HCT116 (cell line): ENCODE results near the gene EFCAB8. TPM values are rescaled to one million over a fixed set of nuclear protein-coding genes. Genes with fewer than 3 reads are reported as not detected.

Experiments
- ATAC-seq: fragments of 200-7000 bp; cut with Tn5 transposase; 2 replicates; pipeline ENCODE4 v1.9.1; 2020; ENCODE audit warnings: mild to moderate bottlenecking, moderate library complexity
- BruUV-seq: library from RNA; stranded (reverse); fragments of 400-500 nt; replicated peaks from 2 replicates; lab custom pipeline; 2021; lab: Mats Ljungman, UMichigan
- CTCF ChIA-PET: fragments of 300-600 bp; sonication (Branson Sonifier 250); formaldehyde crosslinking; loops from one replicate; lab custom pipeline; 2021; ENCODE audit warnings: antibody characterized with exemption; lab: Charles Lee
- POLR2A ChIA-PET: fragments of 300-600, 350-600 bp; sonication (Branson Sonifier 250); formaldehyde crosslinking; loops from one replicate; lab custom pipeline; 2021; ENCODE audit warnings: antibody characterized with exemption; lab: Charles Lee
- RAD21 ChIA-PET, 2 experiments: fragments of 300-600 bp; sonication (Branson Sonifier 250); formaldehyde crosslinking; loops; one replicate each; lab custom pipeline; 2023; ENCODE audit warnings: low total read pairs in 2 of 2; ENCODE audit not compliant: uncharacterized antibody in 2 of 2, unreplicated experiment in 2 of 2, low non-redundant PET in 1 of 2; lab: Charles Lee
- DNase-seq: peaks from one replicate; pipeline ENCODE4 v3.0.0-alpha.2; 2010; ENCODE audit warnings: low read depth, low spot score
- H2AFZ ChIP-seq: fragments of 200-600 bp; shearing (Covaris generic), sonication (generic); 2 replicates; pipeline ENCODE4 v1.6.1; 2017; ENCODE audit warnings: low read depth, mixed run types, mixed read lengths, antibody characterized with exemption, low read length; ENCODE audit not compliant: poor library complexity, severe bottlenecking
- H3K27ac ChIP-seq: 2 replicates; pipeline ENCODE4 v1.5.1; 2012; ENCODE audit warnings: low read depth, low read length
- H3K27me3 ChIP-seq: fragments of 200-600 bp; sonication (generic); 2 replicates; pipeline ENCODE4 v1.6.1; 2016; ENCODE audit warnings: mixed run types, low read length, mixed read lengths; ENCODE audit not compliant: insufficient read depth
- H3K36me3 ChIP-seq, 2 experiments: fragments of 200-500 bp in 1 of 2; fragments of 200-600 bp in 1 of 2; sonication (Bioruptor generic) in 1 of 2; sonication (generic) in 1 of 2; 2 replicates each; pipeline versions ENCODE4 v1.5.1 to v1.6.1; 2014 to 2016; ENCODE audit warnings: low read length in 2 of 2, inconsistent platforms in 1 of 2, mixed read lengths in 1 of 2, mixed run types in 1 of 2; ENCODE audit not compliant: insufficient read depth in 2 of 2, control insufficient read depth in 1 of 2
- H3K4me1 ChIP-seq, 2 experiments: fragments of 200-600 bp in 1 of 2; sonication (generic) in 1 of 2; 2 replicates each; pipeline versions ENCODE4 v1.5.1 to v1.6.1; 2012 to 2017; ENCODE audit warnings: low read length in 2 of 2, inconsistent platforms in 1 of 2, mild to moderate bottlenecking in 1 of 2, mixed read lengths in 1 of 2, mixed run types in 1 of 2, moderate library complexity in 1 of 2; ENCODE audit not compliant: insufficient read depth in 2 of 2, control insufficient read depth in 1 of 2
- H3K4me2 ChIP-seq: fragments of 200-600 bp; sonication (generic); 2 replicates; pipeline ENCODE4 v1.6.1; 2017; ENCODE audit warnings: mixed run types, low read length, mixed read lengths
- H3K4me3 ChIP-seq, 2 experiments: fragments of 200-600 bp in 1 of 2; sonication (generic) in 1 of 2; replicated peaks in 1 of 2; 2 replicates each; pipeline ENCODE4 v1.5.1; 2011 to 2016; ENCODE audit warnings: low read length in 2 of 2, control low read depth in 1 of 2, low read depth in 1 of 2, mild to moderate bottlenecking in 1 of 2, mixed read lengths in 1 of 2, mixed run types in 1 of 2
- H3K79me2 ChIP-seq: fragments of 200-600 bp; sonication (generic); 2 replicates; pipeline ENCODE4 v1.6.1; 2017; ENCODE audit warnings: mild to moderate bottlenecking, mixed run types, low read length, moderate library complexity, mixed read lengths; ENCODE audit not compliant: insufficient read depth
- H3K9ac ChIP-seq: fragments of 200-600 bp; sonication (generic); 2 replicates; pipeline ENCODE4 v1.6.1; 2016; ENCODE audit warnings: low read length, mixed read lengths
- H3K9me2 ChIP-seq: fragments of 200-600 bp; sonication (generic), shearing (Covaris generic); 2 replicates; pipeline ENCODE4 v1.6.1; 2017; ENCODE audit warnings: mixed run types, mild to moderate bottlenecking, moderate library complexity; ENCODE audit not compliant: insufficient read depth
- H3K9me3 ChIP-seq, 2 experiments: fragments of 200-500 bp in 1 of 2; fragments of 200-600 bp in 1 of 2; sonication (Bioruptor generic) in 1 of 2; sonication (generic) in 1 of 2; 2 replicates each; pipeline ENCODE4 v1.6.1; 2014 to 2017; ENCODE audit warnings: low read length in 2 of 2, mixed read lengths in 2 of 2, inconsistent platforms in 1 of 2, low read depth in 1 of 2, mild to moderate bottlenecking in 1 of 2, mixed run types in 1 of 2, moderate library complexity in 1 of 2; ENCODE audit not compliant: control insufficient read depth in 1 of 2, insufficient read depth in 1 of 2
- H4K20me1 ChIP-seq: fragments of 200-600 bp; sonication (generic), shearing (Covaris generic); 2 replicates; pipeline ENCODE4 v1.6.1; 2017; ENCODE audit warnings: mixed run types, mild to moderate bottlenecking, moderate library complexity; ENCODE audit not compliant: insufficient read depth
- CBX3 ChIP-seq: IDR thresholded peaks from 2 replicates; pipeline ENCODE4 v1.6.1; 2012; ENCODE audit warnings: low read depth
- CEBPB ChIP-seq: IDR thresholded peaks from 2 replicates; pipeline ENCODE4 v1.6.1; 2012; ENCODE audit warnings: low read depth
- ELF1 ChIP-seq: IDR thresholded peaks from 2 replicates; pipeline ENCODE4 v1.6.1; 2012; ENCODE audit warnings: low read depth, borderline replicate concordance
- POLR2A ChIP-seq: IDR thresholded peaks from 2 replicates; pipeline ENCODE4 v1.7.0; 2011; ENCODE audit warnings: borderline replicate concordance; ENCODE audit not compliant: insufficient read depth, insufficient read length; ENCODE audit errors: extremely low read depth
- POLR2AphosphoS5 ChIP-seq: IDR thresholded peaks from 2 replicates; pipeline ENCODE4 v1.6.1; 2011; ENCODE audit warnings: mild to moderate bottlenecking, low read depth, low read length, moderate library complexity
- RAD21 ChIP-seq: IDR thresholded peaks from 2 replicates; pipeline ENCODE4 v1.6.1; 2012; ENCODE audit warnings: low read depth, mild to moderate bottlenecking
- SIN3A ChIP-seq: IDR thresholded peaks from 2 replicates; pipeline ENCODE4 v1.6.1; 2012; ENCODE audit warnings: low read depth
- SP1 ChIP-seq: IDR thresholded peaks from 2 replicates; pipeline ENCODE4 v1.6.1; 2012; ENCODE audit warnings: low read depth
- ZFX ChIP-seq: fragments of 450-650 bp; IDR thresholded peaks from 2 replicates; pipeline ENCODE4 v1.6.1; 2017
- ZNF274 ChIP-seq: fragments of 200-500 bp; sonication (Bioruptor generic); IDR thresholded peaks from 2 replicates; pipeline ENCODE4 v1.6.1; 2014; ENCODE audit warnings: mild to moderate bottlenecking, low read depth, low read length, inconsistent platforms
- intact Hi-C: fragments of 100-400 bp; cut with micrococcal nuclease; formaldehyde crosslinking; loops from 2 replicates; pipeline ENCODE4 v1.10.0; 2022
- total RNA-seq: library from RNA; stranded (reverse); gene quantifications from one replicate; pipeline ENCODE4 v1.2.1, GENCODE V29; 2021; ENCODE audit not compliant: unreplicated experiment
- TF ChIP-seq, protein P1 (sequence below): IDR thresholded peaks from 2 replicates; pipeline ENCODE4 v1.6.1; 2012
- TF ChIP-seq, protein P2 (sequence below): IDR thresholded peaks from 2 replicates; pipeline ENCODE4 v1.6.1; 2012

Gene EFCAB8
- total RNA-seq, 1 experiment from 2014 or later: 0.42 TPM

DNA sequence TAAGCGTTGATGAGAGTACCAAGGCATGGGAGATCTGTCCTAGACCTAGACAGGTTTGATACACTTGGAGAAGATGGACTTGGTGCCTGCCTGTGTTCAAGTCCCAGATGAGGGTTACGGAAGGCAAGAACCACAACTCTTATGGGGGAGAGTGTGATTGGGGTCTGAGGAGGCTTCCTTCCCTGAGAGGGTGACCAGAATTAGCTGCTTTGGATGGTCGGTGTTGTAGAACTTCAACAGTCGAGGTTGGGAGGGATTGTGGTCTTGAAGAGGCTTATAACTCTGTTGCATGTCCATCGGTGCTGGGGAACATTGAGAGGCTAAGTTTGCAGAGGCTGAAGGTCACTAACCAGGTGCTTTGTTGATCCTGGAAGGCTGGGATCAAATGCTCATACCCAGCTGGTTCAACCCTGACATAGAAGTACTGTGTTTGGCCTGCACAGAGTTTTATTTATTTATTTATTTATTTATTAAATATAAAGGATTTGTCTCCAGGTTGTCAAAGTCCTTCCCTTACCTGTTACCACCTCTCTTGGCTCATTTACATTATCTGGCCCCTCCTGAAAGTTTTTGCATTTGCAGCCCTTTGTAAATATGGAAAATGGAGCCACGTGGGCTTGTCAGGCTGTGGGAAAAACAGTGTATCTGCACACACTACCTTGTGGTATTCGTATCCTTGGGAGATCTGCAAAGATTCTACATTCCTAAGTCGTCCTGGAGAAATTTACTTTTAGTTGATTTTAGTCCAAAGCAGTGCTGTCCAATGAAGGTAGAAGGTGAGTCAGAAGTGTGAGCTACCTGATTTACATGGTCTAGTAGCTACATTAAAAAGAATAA, 15.8 kb upstream of the EFCAB8 start:
- Histone ChIP-seq H3K27ac (no peak overlapping the region), H3K4me1 (no peaks in the 10 kb centered on the region), H3K36me3 (peaks cover 41 to 50% of the 10 kb centered on the region in 2 experiments), H3K27me3 (no peaks in the 10 kb centered on the region), H3K79me2 (peaks cover 70% of the 10 kb centered on the region), H3K4me2 (no peak overlapping the region), H4K20me1 (no peaks in the 10 kb centered on the region), H2AFZ (no peak overlapping the region), H3K4me3 (no peak overlapping the region), H3K9ac (no peak overlapping the region), H3K9me3 (no peaks in the 10 kb centered on the region), H3K9me2 (no peaks in the 10 kb centered on the region)
- no TSS peak for BruUV-seq
- intact Hi-C loops: no loop called here
- TF ChIP-seq RAD21: no peak
- TF ChIP-seq ELF1: no peak
- no peak for TF ChIP-seq ZFX
- no peak for TF ChIP-seq SIN3A
- TF ChIP-seq SP1: no peak
- TF ChIP-seq CBX3: no peak
- ATAC-seq (no peak), DNase-seq (no peak)
- ChIA-PET CTCF (no interaction called here), POLR2A (no interaction called here), RAD21 (no interaction called here)

DNA sequence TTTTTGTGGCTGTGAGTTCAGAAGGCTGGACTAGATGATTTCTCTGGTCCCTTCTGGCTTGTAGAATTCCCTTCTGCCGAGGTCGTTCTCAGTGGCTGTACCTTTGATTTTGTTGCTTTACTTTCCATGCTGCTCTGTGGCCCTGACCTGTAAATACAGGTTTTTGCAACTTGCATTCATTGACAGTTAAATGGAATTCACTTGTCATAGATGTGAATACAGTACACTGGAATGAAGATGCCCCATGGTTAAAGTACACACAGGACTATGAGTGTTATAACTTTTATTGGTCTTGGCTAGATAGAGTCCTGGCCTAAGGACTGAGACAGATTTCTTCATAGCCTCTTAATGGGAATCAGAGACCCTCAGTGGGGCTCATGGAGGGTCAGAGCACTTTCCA, 12.9 kb upstream of the EFCAB8 start:
- Histone ChIP-seq H3K4me3 (no peak overlapping the region), H3K27me3 (no peaks in the 10 kb centered on the region), H3K36me3 (peaks cover 28 to 37% of the 10 kb centered on the region in 2 experiments; a peak in 3 of 4 replicates), H3K4me1 (no peaks in the 10 kb centered on the region), H3K9ac (no peak overlapping the region), H3K9me3 (no peaks in the 10 kb centered on the region), H3K4me2 (no peak overlapping the region), H3K27ac (no peak overlapping the region), H3K79me2 (peaks cover 47% of the 10 kb centered on the region), H2AFZ (no peak overlapping the region), H3K9me2 (no peaks in the 10 kb centered on the region), H4K20me1 (0 out of 2 replicates have a peak, but pooled peaks cover 4% of the 10 kb centered on the region)
- RAD21 ChIA-PET: no interaction called here
- intact Hi-C loops: no loop called here
- CTCF ChIA-PET: no interaction called here
- no TSS peak for BruUV-seq
- POLR2A ChIA-PET: no interaction called here
- TF ChIP-seq RAD21: no peak
- TF ChIP-seq POLR2A: no peak
- TF ChIP-seq CEBPB: no peak
- no peak for TF ChIP-seq ZNF274
- no peak for TF ChIP-seq POLR2AphosphoS5
- TF ChIP-seq, protein P1, sequence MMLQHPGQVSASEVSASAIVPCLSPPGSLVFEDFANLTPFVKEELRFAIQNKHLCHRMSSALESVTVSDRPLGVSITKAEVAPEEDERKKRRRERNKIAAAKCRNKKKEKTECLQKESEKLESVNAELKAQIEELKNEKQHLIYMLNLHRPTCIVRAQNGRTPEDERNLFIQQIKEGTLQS: no peak
- TF ChIP-seq, protein P2, sequence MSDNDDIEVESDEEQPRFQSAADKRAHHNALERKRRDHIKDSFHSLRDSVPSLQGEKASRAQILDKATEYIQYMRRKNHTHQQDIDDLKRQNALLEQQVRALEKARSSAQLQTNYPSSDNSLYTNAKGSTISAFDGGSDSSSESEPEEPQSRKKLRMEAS: no peak
- TF ChIP-seq ZFX: no peak
- no peak for TF ChIP-seq ELF1
- TF ChIP-seq SP1: no peak
- ATAC-seq (no peak), DNase-seq (no peak)
